Endothelial cell of umbilical vein (primary cell): ENCODE data around the gene ATAD2B. TPM values are rescaled to one million over a fixed set of nuclear protein-coding genes. Genes with fewer than 3 reads are reported as not detected.

Experiments used
- BruUV-seq: library from RNA; stranded (reverse); fragments of 400-500 nt; replicated peaks from 2 replicates; lab custom pipeline; 2021; lab: Mats Ljungman, UMichigan
- CTCF ChIA-PET: fragments of 300-600, 350-600 bp; sonication (Branson Sonifier 250); formaldehyde crosslinking; loops from one replicate; lab custom pipeline; 2021; ENCODE audit warnings: antibody characterized with exemption, inconsistent platforms; lab: Charles Lee
- POLR2A ChIA-PET: fragments of 300-600, 350-600 bp; sonication (Branson Sonifier 250); formaldehyde crosslinking; loops from one replicate; lab custom pipeline; 2021; ENCODE audit warnings: antibody characterized with exemption, inconsistent platforms; lab: Charles Lee
- DNase-seq: peaks from one replicate; pipeline ENCODE4 v3.0.0-alpha.2; 2011; ENCODE audit warnings: low read depth, low spot score
- FAIRE-seq: peaks from 2 replicates; lab custom pipeline; 2011; peaks lifted over from hg19 to GRCh38; lab: Jason Lieb, UNC
- H2AFZ ChIP-seq: 2 replicates; pipeline ENCODE4 v1.6.0; 2012; ENCODE audit warnings: low read depth, low read length, control low read depth, inconsistent platforms
- H3K27ac ChIP-seq: 2 replicates; pipeline ENCODE4 v1.5.1; 2011; ENCODE audit warnings: low read depth, mild to moderate bottlenecking, control low read depth, low read length, moderate library complexity; ENCODE audit not compliant: insufficient read depth
- H3K27me3 ChIP-seq, 2 experiments: 2 replicates each; pipeline versions ENCODE4 v1.6.0 to v1.6.1; 2011; ENCODE audit warnings: low read length in 2 of 2, mixed read lengths in 1 of 2; ENCODE audit not compliant: control insufficient read depth in 2 of 2, insufficient read depth in 2 of 2
- H3K36me3 ChIP-seq, 2 experiments: 2 replicates in 1 of 2; 3 replicates in 1 of 2; pipeline ENCODE4 v1.5.1; 2011; ENCODE audit warnings: low read length in 2 of 2, mild to moderate bottlenecking in 1 of 2, moderate library complexity in 1 of 2; ENCODE audit not compliant: control insufficient read depth in 2 of 2, insufficient read depth in 2 of 2; ENCODE audit errors: extremely low read depth in 1 of 2
- H3K4me1 ChIP-seq: 3 replicates; pipeline ENCODE4 v1.5.1; 2011; ENCODE audit warnings: mild to moderate bottlenecking, low read length; ENCODE audit not compliant: control insufficient read depth, insufficient read depth; ENCODE audit errors: extremely low read depth
- H3K4me2 ChIP-seq: 2 replicates; pipeline ENCODE4 v1.6.1; 2011; ENCODE audit warnings: low read length, control low read depth, mixed read lengths; ENCODE audit not compliant: insufficient read depth
- H3K4me3 ChIP-seq, 3 experiments: fragments of 200-600 bp in 1 of 3; sonication (generic), shearing (Covaris generic) in 1 of 3; replicated peaks in 1 of 3; 2 replicates each; pipeline ENCODE4 v1.5.1; 2011 to 2016; ENCODE audit warnings: control low read depth in 3 of 3, low read length in 3 of 3, mild to moderate bottlenecking in 2 of 3, inconsistent platforms in 1 of 3, low read depth in 1 of 3, moderate library complexity in 1 of 3; ENCODE audit not compliant: insufficient read depth in 1 of 3
- H3K79me2 ChIP-seq: 2 replicates; pipeline ENCODE4 v1.6.0; 2012; ENCODE audit warnings: low read length, inconsistent platforms; ENCODE audit not compliant: control insufficient read depth, insufficient read depth
- H3K9ac ChIP-seq: replicated peaks from 2 replicates; pipeline ENCODE3; 2011; ENCODE audit warnings: low read length, control low read depth; ENCODE audit not compliant: insufficient read depth; ENCODE audit errors: extremely low read depth
- H3K9me1 ChIP-seq: replicated peaks from 3 replicates; pipeline ENCODE4 v1.6.0; 2011; ENCODE audit warnings: mild to moderate bottlenecking, low read length; ENCODE audit not compliant: control insufficient read depth, insufficient read depth; ENCODE audit errors: extremely low read depth
- H3K9me3 ChIP-seq: replicated peaks from 2 replicates; pipeline ENCODE4 v1.5.1; 2012; ENCODE audit warnings: low read length, inconsistent platforms; ENCODE audit not compliant: control insufficient read depth, insufficient read depth
- H4K20me1 ChIP-seq: replicated peaks from 2 replicates; pipeline ENCODE3; 2011; ENCODE audit warnings: mild to moderate bottlenecking, low read length; ENCODE audit not compliant: control insufficient read depth, insufficient read depth; ENCODE audit errors: extremely low read depth
- EZH2 ChIP-seq: IDR thresholded peaks from 2 replicates; pipeline ENCODE4 v1.6.1; 2012; ENCODE audit warnings: borderline replicate concordance, low read depth, mild to moderate bottlenecking, moderate library complexity, low read length, inconsistent platforms; ENCODE audit not compliant: severe bottlenecking
- FOS ChIP-seq: IDR thresholded peaks from 2 replicates; pipeline ENCODE4 v1.6.1; 2011; ENCODE audit warnings: mild to moderate bottlenecking, low read length, moderate library complexity, borderline replicate concordance; ENCODE audit not compliant: insufficient read depth
- GATA2 ChIP-seq: IDR thresholded peaks from 2 replicates; pipeline ENCODE4 v1.7.0; 2011; ENCODE audit warnings: low read depth, mild to moderate bottlenecking, moderate library complexity, mixed read lengths, low read length; ENCODE audit not compliant: insufficient read length, insufficient read depth
- JUN ChIP-seq: IDR thresholded peaks from 2 replicates; pipeline ENCODE4 v1.6.1; 2011; ENCODE audit warnings: borderline replicate concordance, low read depth; ENCODE audit not compliant: insufficient read length, insufficient read depth
- MYC ChIP-seq: IDR thresholded peaks from one replicate; pipeline ENCODE4 v1.6.1; 2011; ENCODE audit warnings: mild to moderate bottlenecking, low read depth, low read length
- POLR2A ChIP-seq: IDR thresholded peaks from 2 replicates; pipeline ENCODE4 v1.6.1; 2012; ENCODE audit warnings: low read depth, mild to moderate bottlenecking, control low read depth, low read length
- POLR2AphosphoS5 ChIP-seq: IDR thresholded peaks from 2 replicates; pipeline ENCODE4 v1.6.1; 2012; ENCODE audit warnings: low read depth, mild to moderate bottlenecking, control low read depth, low read length, moderate library complexity; ENCODE audit not compliant: insufficient read depth
- dilution Hi-C: fragments of 300-500 bp; cut with MboI; formaldehyde crosslinking; loops from one replicate; pipeline ENCODE4 v1.15.0; 2019; ENCODE audit warnings: low sequenced_read_pairs; ENCODE audit not compliant: extremely low pct_ligation_motif_present
- intact Hi-C: fragments of 100-400 bp; cut with micrococcal nuclease; formaldehyde crosslinking; loops from one replicate; pipeline ENCODE4 v1.10.0; 2022
- polyA plus RNA-seq, 4 experiments: library from polyadenylated mRNA; depleted of rRNA in 3 of 4; stranded (reverse) in 3 of 4; unstranded in 1 of 4; fragments of >200 nt; gene quantifications; 2 replicates each; pipeline versions ENCODE4 v1.2.1 to v1.2.3, GENCODE V29; 2011 to 2012; ENCODE audit warnings: missing spikeins in 1 of 4
- total RNA-seq: library from RNA; stranded (reverse); gene quantifications from 2 replicates; pipeline ENCODE4 v1.2.3, GENCODE V29; 2021
- TF ChIP-seq, protein P1 (sequence below): IDR thresholded peaks from 2 replicates; pipeline ENCODE4 v1.6.1; 2011; ENCODE audit not compliant: insufficient read depth, insufficient read length
- TF ChIP-seq, protein P2 (sequence below), 2 donors: IDR thresholded peaks; 1 replicate in 1 of 2; 2 replicates in 1 of 2; pipeline ENCODE4 v1.5.1; 2011; ENCODE audit warnings: low read length in 2 of 2, mild to moderate bottlenecking in 2 of 2, moderate library complexity in 2 of 2, control low read depth in 1 of 2, inconsistent platforms in 1 of 2, low read depth in 1 of 2; ENCODE audit not compliant: insufficient read depth in 1 of 2; ENCODE audit errors: extremely low read depth in 1 of 2

The ATAD2B gene
- total and polyA plus RNA-seq, 2 donors (not counting 3 experiments of a cell fraction or from before 2014, with no cell fraction given) = 2.5 to 19.1 TPM

DNA sequence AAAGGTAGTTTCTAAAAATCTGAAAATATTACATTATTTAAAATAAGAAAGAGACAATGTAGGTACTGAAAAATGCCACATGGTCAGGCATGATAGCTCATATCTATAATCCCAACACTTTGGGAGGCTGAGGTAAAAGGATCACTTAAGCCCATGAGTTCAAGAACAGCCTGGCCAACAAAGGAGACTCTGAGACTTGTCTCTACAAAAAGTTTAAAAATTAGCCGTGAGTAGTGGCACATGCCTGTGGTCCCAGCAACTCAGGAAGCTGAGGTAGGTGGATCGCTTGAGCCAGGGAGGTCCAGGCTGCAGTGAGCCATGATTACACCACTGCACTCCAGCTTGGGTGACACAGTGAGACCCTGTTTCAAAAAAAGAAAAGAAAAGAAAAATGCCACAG lies 21.8 kb downstream of the ATAD2B start:
- Histone ChIP-seq H3K27ac (no peak overlapping the region), H3K79me2 (peaks cover 54% of the 10 kb centered on the region), H3K9ac (no peak overlapping the region), H3K4me2 (no peak overlapping the region), H3K36me3 (no peaks in the 10 kb centered on the region), H2AFZ (no peak overlapping the region), H3K4me1 (peaks cover 9% of the 10 kb centered on the region), H3K9me3 (no peaks in the 10 kb centered on the region), H3K9me1 (peaks cover 6% of the 10 kb centered on the region), H3K27me3 (no peaks in the 10 kb centered on the region), H3K4me3 (no peak overlapping the region), H4K20me1 (peaks cover 8% of the 10 kb centered on the region)
- ChIA-PET POLR2A (no interaction called here), CTCF (interaction anchor here (1.1 to 1.5 kb wide), 2 partner anchors 22 to 23 kb away, joined by 3 read pairs; partner anchors contain the start of gene ATAD2B)
- TF ChIP-seq POLR2AphosphoS5 (no peak), MYC (no peak), GATA2 (no peak), JUN (no peak), FOS (no peak), POLR2A (no peak), EZH2 (no peak)
- TF ChIP-seq, protein P1, sequence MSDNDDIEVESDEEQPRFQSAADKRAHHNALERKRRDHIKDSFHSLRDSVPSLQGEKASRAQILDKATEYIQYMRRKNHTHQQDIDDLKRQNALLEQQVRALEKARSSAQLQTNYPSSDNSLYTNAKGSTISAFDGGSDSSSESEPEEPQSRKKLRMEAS = no peak
- TF ChIP-seq, protein P2, sequence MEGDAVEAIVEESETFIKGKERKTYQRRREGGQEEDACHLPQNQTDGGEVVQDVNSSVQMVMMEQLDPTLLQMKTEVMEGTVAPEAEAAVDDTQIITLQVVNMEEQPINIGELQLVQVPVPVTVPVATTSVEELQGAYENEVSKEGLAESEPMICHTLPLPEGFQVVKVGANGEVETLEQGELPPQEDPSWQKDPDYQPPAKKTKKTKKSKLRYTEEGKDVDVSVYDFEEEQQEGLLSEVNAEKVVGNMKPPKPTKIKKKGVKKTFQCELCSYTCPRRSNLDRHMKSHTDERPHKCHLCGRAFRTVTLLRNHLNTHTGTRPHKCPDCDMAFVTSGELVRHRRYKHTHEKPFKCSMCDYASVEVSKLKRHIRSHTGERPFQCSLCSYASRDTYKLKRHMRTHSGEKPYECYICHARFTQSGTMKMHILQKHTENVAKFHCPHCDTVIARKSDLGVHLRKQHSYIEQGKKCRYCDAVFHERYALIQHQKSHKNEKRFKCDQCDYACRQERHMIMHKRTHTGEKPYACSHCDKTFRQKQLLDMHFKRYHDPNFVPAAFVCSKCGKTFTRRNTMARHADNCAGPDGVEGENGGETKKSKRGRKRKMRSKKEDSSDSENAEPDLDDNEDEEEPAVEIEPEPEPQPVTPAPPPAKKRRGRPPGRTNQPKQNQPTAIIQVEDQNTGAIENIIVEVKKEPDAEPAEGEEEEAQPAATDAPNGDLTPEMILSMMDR (IDR thresholded peaks at IDR 0.05; ENCODE audit: extremely low read depth in 1 of 2, insufficient read depth in 1 of 2, low read depth in 1 of 2, low read length in 2 of 2) = no peak
- intact Hi-C loops = no loop called here
- dilution Hi-C loops = no loop called here
- DNase-seq = no peak
- FAIRE-seq = no peak
- BruUV-seq = no TSS peak
